Measurements from ENCODE around the gene PLXNB2. TPM values are rescaled to one million over a fixed set of nuclear protein-coding genes. Genes with fewer than 3 reads are reported as not detected.

The PLXNB2 gene
- total and polyA plus RNA-seq, 2 of the 4 experiments (the other 2 are of a cell fraction), result 73.1 to 202 TPM

DNA sequence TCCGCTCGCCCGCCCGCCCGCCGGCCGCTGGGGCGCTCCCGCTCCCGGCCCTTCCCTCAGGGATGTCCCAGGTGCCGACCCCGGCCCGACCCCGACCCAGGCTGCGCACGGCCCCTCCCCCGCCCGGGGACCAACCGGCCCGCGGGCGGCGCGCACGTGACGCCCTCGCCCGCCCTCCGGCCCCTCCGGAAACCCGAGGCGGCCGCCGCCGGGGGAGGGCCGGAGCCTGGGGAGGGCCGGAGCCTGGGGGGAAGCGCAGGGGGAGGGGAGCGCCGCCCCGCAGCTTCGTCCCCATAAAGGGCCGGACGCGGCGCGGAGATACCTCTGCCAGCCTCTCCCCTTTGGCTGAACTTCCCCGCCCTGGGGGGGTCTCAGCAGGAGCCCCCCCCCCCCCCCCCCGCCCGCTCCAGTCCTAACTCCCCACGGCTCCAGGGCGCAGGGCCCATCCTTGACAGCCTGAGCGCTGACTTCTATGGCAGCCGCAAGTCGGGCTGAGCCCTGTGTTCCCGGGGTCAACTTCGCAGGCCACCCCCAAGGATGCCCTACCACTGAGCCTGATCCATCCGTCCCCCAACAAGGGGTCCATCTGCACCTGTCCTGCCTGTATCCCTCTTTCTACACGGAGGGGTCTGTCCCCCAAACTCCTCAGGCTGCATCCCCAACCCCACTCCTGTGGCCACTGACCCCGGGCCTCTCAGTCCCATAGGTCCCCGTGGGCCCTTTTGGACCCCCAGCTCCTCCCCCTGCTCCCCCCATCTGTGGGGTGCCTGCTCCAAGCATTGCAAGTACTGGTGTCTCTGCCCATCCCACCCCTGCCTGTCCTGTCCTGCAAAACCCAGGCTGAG is 45.6 kb downstream of the PLXNB2 start, which contains the start of gene MAPK12:
Gene MAPK12 (minus strand): TSS at position 69 of the 845 bp plus-strand sequence. CDS start 174 bp downstream, outside the sequence.
- ChIA-PET CTCF (interaction anchor here (1.2 kb wide), 1 partner anchor 11 kb away, joined by 3 read pairs; the partner anchor contains the start of gene HDAC10), POLR2A (ENCODE audit: unreplicated experiment) (no interaction called here)
- Histone ChIP-seq H3K4me3 (ENCODE audit: insufficient read depth, low read depth, low read length) (peak within 1 kb of the TSS; percentile 90), H2BK20ac (ENCODE audit: low read depth, low read length) (no peak within 1 kb of the TSS), H3K9me1 (ENCODE audit: insufficient read depth, low read length) (peaks cover 4% of the 10 kb centered on the region; the same call in 1 of the 2 replicates), H2AK9ac (replicated peaks; ENCODE audit: low read depth, low read length, poor library complexity) (peak within 1 kb of the TSS; percentile 99), H2AK5ac (ENCODE audit: low read depth, low read length) (peak within 1 kb of the TSS; percentile 96), H3K23ac (ENCODE audit: low read depth, low read length) (peak within 1 kb of the TSS; percentile 97), H3K36me3 (ENCODE audit: control insufficient read depth, insufficient read depth, low read length) (peaks cover 10% of the 10 kb centered on the region; the same call in 1 of the 2 replicates), H2BK15ac (ENCODE audit: low read depth, low read length) (peak within 1 kb of the TSS; percentile 80; the same call in 1 of the 3 replicates), H4K5ac (ENCODE audit: low read depth, low read length) (peak within 1 kb of the TSS; percentile 73), H2BK5ac (ENCODE audit: low read depth, low read length, poor library complexity, severe bottlenecking) (peak within 1 kb of the TSS; percentile 61), H3K27me3 (ENCODE audit: control insufficient read depth, insufficient read depth, low read length) (no peaks in the 10 kb centered on the region), H4K91ac (ENCODE audit: insufficient read depth, low read depth, low read length) (peak within 1 kb of the TSS; percentile 62), H3K4me1 (ENCODE audit: control insufficient read depth, insufficient read depth, low read length) (peaks cover 17% of the 10 kb centered on the region), H4K8ac (ENCODE audit: low read depth in 2 of 2, low read length in 2 of 2) (peak within 1 kb of the TSS; percentile 88 to 93), H2BK120ac (ENCODE audit: low read depth, low read length) (0 out of 2 replicates have a peak within 1 kb of the TSS, but pooled peaks have one; percentile 48), H3K9me3 (ENCODE audit: control insufficient read depth, insufficient read depth, low read length) (no peaks in the 10 kb centered on the region), H3K9ac (ENCODE audit: low read depth, low read length) (peak within 1 kb of the TSS; percentile 69), H2AFZ (replicated peaks; ENCODE audit: low read length, poor library complexity) (peak within 1 kb of the TSS; percentile 84), H3K56ac (ENCODE audit: extremely low read depth, insufficient read depth, low read length) (peak within 1 kb of the TSS; percentile 76; the same call in 1 of the 2 replicates), H3K4ac (ENCODE audit: low read depth, low read length) (peak within 1 kb of the TSS; percentile 86), H3K14ac (replicated peaks; ENCODE audit: low read depth, low read length) (peak within 1 kb of the TSS; percentile 91), H4K20me1 (ENCODE audit: insufficient read depth, low read length) (peaks cover 24% of the 10 kb centered on the region), H3K4me2 (ENCODE audit: low read depth, low read length) (peak within 1 kb of the TSS; percentile 73), H3K79me1 (ENCODE audit: low read depth in 1 of 2, low read length in 2 of 2) (peaks cover 9 to 38% of the 10 kb centered on the region in 2 experiments; a peak in 3 of 4 replicates), H3K27ac (ENCODE audit: insufficient read depth, low read length) (peak within 1 kb of the TSS; percentile 87), H3K18ac (ENCODE audit: low read depth, low read length) (peak within 1 kb of the TSS; percentile 30; the same call in 1 of the 2 replicates)
- no TSS peak for BruUV-seq (replicated peaks)
- in situ Hi-C loops (cut with MboI; ENCODE audit: low sequenced_read_pairs) (no loop called here), intact Hi-C loops (cut with micrococcal nuclease) (no loop called here), dilution Hi-C loops (cut with HindIII; ENCODE audit: low sequenced_read_pairs, unreplicated experiment) (no loop called here)
- DNase-seq (no peak), ATAC-seq (ENCODE audit: low read depth) (peak; percentile 81)
- 0% methylated on average over 14 of the region's 61 CpGs; no CpG with 5 or more reads in 1 of the 2 experiments for WGBS, 2 experiments (ENCODE audit: extremely low coverage in 2 of 2, insufficient read length in 1 of 2)
- TF ChIP-seq SMC3 (IDR thresholded peaks at IDR 0.05; ENCODE audit: low read depth, low read length) (no peak), RCOR1 (IDR thresholded peaks at IDR 0.05; ENCODE audit: insufficient replicate concordance, low read length) (no peak), MXI1 (IDR thresholded peaks at IDR 0.05; ENCODE audit: borderline replicate concordance, low read depth, low read length) (no peak), MAZ (IDR thresholded peaks at IDR 0.05; ENCODE audit: borderline replicate concordance, low read depth, low read length) (peak; percentile 69; the same call in 1 of the 2 replicates), MAFK (IDR thresholded peaks at IDR 0.05; ENCODE audit: low read depth, low read length) (no peak), BHLHE40 (IDR thresholded peaks at IDR 0.05; ENCODE audit: low read depth, low read length) (peak; percentile 73), POLR2A (IDR thresholded peaks at IDR 0.05; ENCODE audit: low read depth, low read length) (no peak), NFE2L2 (IDR thresholded peaks at IDR 0.05; ENCODE audit: low read depth, low read length) (no peak), CEBPB (IDR thresholded peaks at IDR 0.05; ENCODE audit: low read depth, low read length) (no peak), USF2 (IDR thresholded peaks at IDR 0.05; ENCODE audit: low read depth, low read length) (peak; percentile 85), RFX5 (IDR thresholded peaks at IDR 0.05; ENCODE audit: low read depth, low read length) (no peak)
- TF ChIP-seq, protein P1, sequence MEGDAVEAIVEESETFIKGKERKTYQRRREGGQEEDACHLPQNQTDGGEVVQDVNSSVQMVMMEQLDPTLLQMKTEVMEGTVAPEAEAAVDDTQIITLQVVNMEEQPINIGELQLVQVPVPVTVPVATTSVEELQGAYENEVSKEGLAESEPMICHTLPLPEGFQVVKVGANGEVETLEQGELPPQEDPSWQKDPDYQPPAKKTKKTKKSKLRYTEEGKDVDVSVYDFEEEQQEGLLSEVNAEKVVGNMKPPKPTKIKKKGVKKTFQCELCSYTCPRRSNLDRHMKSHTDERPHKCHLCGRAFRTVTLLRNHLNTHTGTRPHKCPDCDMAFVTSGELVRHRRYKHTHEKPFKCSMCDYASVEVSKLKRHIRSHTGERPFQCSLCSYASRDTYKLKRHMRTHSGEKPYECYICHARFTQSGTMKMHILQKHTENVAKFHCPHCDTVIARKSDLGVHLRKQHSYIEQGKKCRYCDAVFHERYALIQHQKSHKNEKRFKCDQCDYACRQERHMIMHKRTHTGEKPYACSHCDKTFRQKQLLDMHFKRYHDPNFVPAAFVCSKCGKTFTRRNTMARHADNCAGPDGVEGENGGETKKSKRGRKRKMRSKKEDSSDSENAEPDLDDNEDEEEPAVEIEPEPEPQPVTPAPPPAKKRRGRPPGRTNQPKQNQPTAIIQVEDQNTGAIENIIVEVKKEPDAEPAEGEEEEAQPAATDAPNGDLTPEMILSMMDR (conservative IDR thresholded peaks at IDR 0.05; ENCODE audit: low read depth, low read length), result no peak
- TF ChIP-seq, protein P2, sequence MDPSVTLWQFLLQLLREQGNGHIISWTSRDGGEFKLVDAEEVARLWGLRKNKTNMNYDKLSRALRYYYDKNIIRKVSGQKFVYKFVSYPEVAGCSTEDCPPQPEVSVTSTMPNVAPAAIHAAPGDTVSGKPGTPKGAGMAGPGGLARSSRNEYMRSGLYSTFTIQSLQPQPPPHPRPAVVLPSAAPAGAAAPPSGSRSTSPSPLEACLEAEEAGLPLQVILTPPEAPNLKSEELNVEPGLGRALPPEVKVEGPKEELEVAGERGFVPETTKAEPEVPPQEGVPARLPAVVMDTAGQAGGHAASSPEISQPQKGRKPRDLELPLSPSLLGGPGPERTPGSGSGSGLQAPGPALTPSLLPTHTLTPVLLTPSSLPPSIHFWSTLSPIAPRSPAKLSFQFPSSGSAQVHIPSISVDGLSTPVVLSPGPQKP (IDR thresholded peaks at IDR 0.05; ENCODE audit: borderline replicate concordance, low read depth, low read length), result no peak
